HepG2 (cell line): Measurements from ENCODE around the gene NUP214. TPM values are rescaled to one million over a fixed set of nuclear protein-coding genes. Genes with fewer than 3 reads are reported as not detected.
A peak's percentile ranks its signal among the peaks of the same experiment; 100 is the strongest.

ENCODE experiments used
- ATAC-seq: fragments of 200-7000 bp; cut with Tn5 transposase; 3 replicates; pipeline ENCODE4 v1.9.1; 2020; ENCODE audit warnings: mild to moderate bottlenecking, moderate library complexity
- BruUV-seq: library from RNA; stranded (reverse); fragments of 400-500 nt; replicated peaks from 2 replicates; lab custom pipeline; 2021; lab: Mats Ljungman, UMichigan
- CTCF ChIA-PET: fragments of 300-600 bp; formaldehyde crosslinking; extraction: SDS; loops from one replicate; lab custom pipeline; 2021; ENCODE audit warnings: low total read pairs, inconsistent platforms, low intra/inter-chr PET ratio; lab: Yijun Ruan, JAX
- POLR2A ChIA-PET: fragments of 350-600 bp; sonication (Branson Sonifier 250); formaldehyde crosslinking; loops from one replicate; lab custom pipeline; 2020; ENCODE audit warnings: antibody characterized with exemption, inconsistent platforms; lab: Yijun Ruan, JAX
- DNase-seq: peaks from one replicate; pipeline ENCODE4 v3.0.0-alpha.2; 2015; ENCODE audit warnings: low spot score
- FAIRE-seq: peaks from 3 replicates; lab custom pipeline; 2011; peaks lifted over from hg19 to GRCh38; lab: Jason Lieb, UNC
- H2AFZ ChIP-seq: one replicate; pipeline ENCODE4 v1.6.1; 2011; ENCODE audit warnings: low read length, inconsistent platforms
- H3K27ac ChIP-seq: fragments of 300-600 bp; 3 replicates; pipeline ENCODE4 v1.8.0; 2011; ENCODE audit warnings: mixed run types, mild to moderate bottlenecking, mixed read lengths, low read length, inconsistent platforms; ENCODE audit not compliant: insufficient read depth; ENCODE audit errors: extremely low read length
- H3K27me3 ChIP-seq, 2 experiments: fragments of 200-600 bp in 1 of 2; 2 replicates in 1 of 2; 3 replicates in 1 of 2; pipeline versions ENCODE4 v1.6.0 to v1.8.0; 2011; ENCODE audit warnings: low read length in 2 of 2, mild to moderate bottlenecking in 2 of 2, moderate library complexity in 2 of 2, inconsistent platforms in 1 of 2; ENCODE audit not compliant: insufficient read depth in 2 of 2, control insufficient read depth in 1 of 2
- H3K36me3 ChIP-seq, 2 experiments: fragments of 200-600 bp in 1 of 2; replicated peaks in 1 of 2; 2 replicates in 1 of 2; 3 replicates in 1 of 2; pipeline versions ENCODE4 v1.5.1 to v1.8.0; 2011; ENCODE audit warnings: low read length in 2 of 2, inconsistent platforms in 1 of 2; ENCODE audit not compliant: insufficient read depth in 2 of 2, control insufficient read depth in 1 of 2
- H3K4me1 ChIP-seq: 2 replicates; pipeline ENCODE4 v1.5.1; 2012; ENCODE audit warnings: low read length, inconsistent platforms; ENCODE audit not compliant: insufficient read depth
- H3K4me2 ChIP-seq: 2 replicates; pipeline ENCODE4 v1.6.0; 2011; ENCODE audit warnings: low read depth, low read length, inconsistent platforms
- H3K4me3 ChIP-seq, 3 experiments: fragments of 200-600 bp in 1 of 3; sonication (generic), shearing (Covaris generic) in 1 of 3; replicated peaks in 1 of 3; 2 replicates each; pipeline ENCODE4 v1.5.1; 2011 to 2016; ENCODE audit warnings: low read length in 3 of 3, inconsistent platforms in 2 of 3, low read depth in 2 of 3, mild to moderate bottlenecking in 2 of 3, control low read depth in 1 of 3, mixed read lengths in 1 of 3; ENCODE audit not compliant: insufficient read depth in 1 of 3
- H3K79me2 ChIP-seq: one replicate; pipeline ENCODE4 v1.6.1; 2011; ENCODE audit warnings: low read length, inconsistent platforms; ENCODE audit not compliant: insufficient read depth
- H3K9ac ChIP-seq: 2 replicates; pipeline ENCODE4 v1.6.0; 2011; ENCODE audit warnings: mild to moderate bottlenecking, low read depth, low read length, inconsistent platforms; ENCODE audit not compliant: insufficient read depth
- H3K9me3 ChIP-seq: 2 replicates; pipeline ENCODE4 v1.5.1; 2012; ENCODE audit warnings: mild to moderate bottlenecking, low read length
- H4K20me1 ChIP-seq: 2 replicates; pipeline ENCODE4 v1.6.0; 2011; ENCODE audit warnings: inconsistent platforms, mild to moderate bottlenecking, low read length, moderate library complexity; ENCODE audit not compliant: insufficient read depth
- CEBPG ChIP-seq: IDR thresholded peaks from 2 replicates; pipeline ENCODE4 v1.6.1; 2016
- FIP1L1 ChIP-seq: fragments of 200-400 bp; formaldehyde crosslinking; IDR thresholded peaks from 2 replicates; pipeline ENCODE4 v1.6.1; 2018; ENCODE audit warnings: low read depth, mild to moderate bottlenecking, low read length, moderate library complexity, borderline replicate concordance; ENCODE audit not compliant: insufficient read depth
- MAFF ChIP-seq: IDR thresholded peaks from 2 replicates; pipeline ENCODE4 v1.6.1; 2011; ENCODE audit warnings: low read depth, low read length, improper control_type of control experiment
- MAFK ChIP-seq, 2 experiments: IDR thresholded peaks in 1 of 2; conservative IDR thresholded peaks in 1 of 2; 2 replicates each; pipeline ENCODE4 v1.6.1; 2011; ENCODE audit warnings: improper control_type of control experiment in 2 of 2, low read length in 2 of 2
- MEIS1 ChIP-seq: sonication (generic); formaldehyde crosslinking; IDR thresholded peaks from 2 replicates; pipeline ENCODE4 v1.9.0; 2021; ENCODE audit warnings: mild to moderate bottlenecking, missing genetic modification reagents, moderate library complexity, borderline replicate concordance
- TCF12 ChIP-seq, 2 experiments: fragments of 450-650 bp in 1 of 2; sonication (generic) in 1 of 2; formaldehyde crosslinking in 1 of 2; IDR thresholded peaks; 2 replicates each; pipeline versions ENCODE4 v1.6.1 to v1.8.0; 2017 to 2022; ENCODE audit warnings: antibody characterized with exemption in 1 of 2, mild to moderate bottlenecking in 1 of 2, missing genetic modification reagents in 1 of 2, moderate library complexity in 1 of 2
- YY1 ChIP-seq: IDR thresholded peaks from 2 replicates; pipeline ENCODE4 v1.6.1; 2011; ENCODE audit warnings: low read length, low read depth, moderate library complexity, mild to moderate bottlenecking; ENCODE audit not compliant: insufficient read depth, insufficient replicate concordance
- ZNF605 ChIP-seq: sonication (generic); formaldehyde crosslinking; IDR thresholded peaks from 2 replicates; pipeline ENCODE4 v1.8.0; 2022; ENCODE audit warnings: mild to moderate bottlenecking, missing genetic modification reagents
- ZNF75D ChIP-seq: sonication (generic); formaldehyde crosslinking; IDR thresholded peaks from 2 replicates; pipeline ENCODE4 v1.8.1; 2023; ENCODE audit warnings: missing genetic modification reagents, mild to moderate bottlenecking, borderline replicate concordance
- WGBS: methylation state at CpG from one replicate; pipeline ENCODE4 v1.1.6; 2017; ENCODE audit warnings: low lambda C conversion rate; 5-methylcytosine and 5-hydroxymethylcytosine counted together
- in situ Hi-C: cut with HindIII; loops from 2 replicates; pipeline ENCODE4 v1.10.0; 2017; ENCODE audit warnings: low pct_unique_long_range_greater_than_20kb; ENCODE audit not compliant: extremely low pct_ligation_motif_present
- intact Hi-C: fragments of 100-400 bp; cut with micrococcal nuclease; formaldehyde crosslinking; loops from one replicate; pipeline ENCODE4 v1.10.0; 2022; ENCODE audit not compliant: unreplicated experiment
- polyA plus RNA-seq, 8 experiments: library from polyadenylated mRNA; depleted of rRNA in 3 of 8; stranded (reverse) in 7 of 8; unstranded in 1 of 8; fragments of >200 nt; fragmentation: Illumina TruSeq in 4 of 8; extraction: Trizol in 4 of 8; gene quantifications; 2 replicates each; pipeline versions ENCODE4 v1.2.1 to v1.2.3, GENCODE V29; 2011 to 2016; ENCODE audit warnings: low read depth in 4 of 8, missing spikeins in 1 of 8, mixed read lengths in 1 of 8; ENCODE audit not compliant: insufficient read depth in 1 of 8
- total RNA-seq, 5 experiments: library from RNA; depleted of rRNA; stranded (reverse); fragments of >200 nt; fragmentation: Illumina TruSeq; extraction: Trizol; gene quantifications; 2 replicates each; pipeline ENCODE4 v1.2.3, GENCODE V29; 2016; ENCODE audit warnings: low read depth in 1 of 5

Gene NUP214
- total and polyA plus RNA-seq, 2 of the 13 experiments (the other 11 are each of a cell fraction or from before 2014, with no cell fraction given) = 8.4 to 16.0 TPM

DNA sequence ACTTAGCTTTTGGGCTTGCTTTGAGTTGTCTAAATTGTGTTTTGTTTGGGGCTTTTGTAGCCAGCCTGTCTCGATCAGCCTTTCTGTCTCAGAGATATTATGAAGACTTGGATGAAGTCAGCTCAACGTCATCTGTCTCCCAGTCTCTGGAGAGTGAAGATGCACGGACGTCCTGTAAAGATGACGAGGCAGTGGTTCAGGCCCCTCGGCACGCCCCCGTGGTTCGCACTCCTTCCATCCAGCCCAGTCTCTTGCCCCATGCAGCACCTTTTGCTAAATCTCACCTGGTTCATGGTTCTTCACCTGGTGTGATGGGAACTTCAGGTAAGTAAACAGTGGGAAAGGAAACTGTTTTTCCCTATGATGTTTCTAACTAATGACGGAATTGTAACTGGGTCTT lies 48.6 kb downstream of the NUP214 start:
- Histone ChIP-seq H4K20me1 (no peaks in the 10 kb centered on the region), H3K9ac (no peak overlapping the region), H3K27me3 (no peaks in the 10 kb centered on the region), H2AFZ (no peak overlapping the region), H3K79me2 (peaks cover 2% of the 10 kb centered on the region), H3K9me3 (no peaks in the 10 kb centered on the region), H3K4me1 (no peaks in the 10 kb centered on the region), H3K4me3 (no peak overlapping the region), H3K36me3 (peaks cover 12 to 63% of the 10 kb centered on the region in 2 experiments), H3K4me2 (no peak overlapping the region), H3K27ac (no peak overlapping the region)
- in situ Hi-C loops (no loop called here), intact Hi-C loops (no loop called here)
- no peak for DNase-seq
- TF ChIP-seq CEBPG = no peak
- no peak for TF ChIP-seq TCF12 (IDR thresholded peaks at IDR 0.05)
- TF ChIP-seq TCF12 (CRISPR knock-in tag; IDR thresholded peaks at IDR 0.05) = no peak
- no peak for TF ChIP-seq MEIS1 (CRISPR knock-in tag)
- no peak for TF ChIP-seq ZNF75D (CRISPR knock-in tag)
- TF ChIP-seq ZNF605 (CRISPR knock-in tag) = no peak
- FAIRE-seq = no peak
- no peak for ATAC-seq
- BruUV-seq = no TSS peak
- 95% methylated on average over 10 of the region's 10 CpGs for WGBS
- POLR2A ChIA-PET = no interaction called here
- CTCF ChIA-PET = no interaction called here

DNA sequence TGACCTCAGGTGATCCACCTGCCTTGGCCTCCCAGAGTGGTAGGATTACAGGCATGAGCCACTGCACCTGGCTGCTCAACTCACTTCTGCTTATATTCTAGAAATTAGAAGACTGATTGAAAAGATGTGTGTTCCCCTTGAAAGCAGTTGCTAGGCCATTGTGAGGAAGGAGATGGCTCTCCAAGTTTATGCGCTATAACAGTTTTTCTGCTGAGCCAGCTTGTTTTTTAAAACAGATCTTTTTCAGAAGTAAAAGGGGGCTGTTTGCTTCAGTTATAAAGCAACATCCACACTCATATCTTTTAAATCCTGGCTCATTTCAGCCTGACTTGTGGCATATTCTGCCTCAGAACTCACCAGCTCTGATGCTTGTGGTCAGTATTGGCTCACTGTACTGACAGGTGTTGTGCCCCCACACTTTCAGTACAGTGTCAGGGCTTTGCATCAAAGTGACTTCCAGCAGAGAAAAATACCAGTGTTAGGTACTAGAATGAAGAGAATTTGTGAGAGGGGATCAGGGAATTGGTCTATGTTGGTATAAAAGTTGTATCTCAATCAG lies 49.4 kb downstream of the NUP214 start:
- Histone ChIP-seq H3K27ac (no peak overlapping the region), H3K4me1 (no peaks in the 10 kb centered on the region), H3K36me3 (peaks cover 16 to 71% of the 10 kb centered on the region in 2 experiments), H3K4me3 (no peak overlapping the region), H2AFZ (no peak overlapping the region), H4K20me1 (no peaks in the 10 kb centered on the region), H3K9me3 (no peaks in the 10 kb centered on the region), H3K79me2 (peaks cover 2% of the 10 kb centered on the region), H3K27me3 (no peaks in the 10 kb centered on the region), H3K9ac (no peak overlapping the region), H3K4me2 (no peak overlapping the region)
- no peak for TF ChIP-seq FIP1L1
- peak; percentile 82 for TF ChIP-seq MAFF
- TF ChIP-seq MAFK (conservative IDR thresholded peaks at IDR 0.05 in 1 of 2, IDR thresholded peaks at IDR 0.05 in 1 of 2; ENCODE audit: low read length in 2 of 2) = peak; percentile 78 to 89
- no peak for TF ChIP-seq YY1
- BruUV-seq = no TSS peak
- ATAC-seq = no peak
- CTCF ChIA-PET = no interaction called here
- WGBS = 100% methylated on average over 1 of the region's 1 CpG
- POLR2A ChIA-PET = no interaction called here
- intact Hi-C loops (loop anchor here (5.0 kb wide), 1 partner anchor 103 kb away; the partner anchor contains the start of gene FAM78A), in situ Hi-C loops (loop anchor here (5.0 kb wide), 1 partner anchor 163 kb away; no protein-coding TSS in a partner anchor)
- DNase-seq = no peak
- no peak for FAIRE-seq
